Hepatocyte (in vitro differentiated cells): ENCODE results near the gene KIFC3. TPM values are rescaled to one million over a fixed set of nuclear protein-coding genes. Genes with fewer than 3 reads are reported as not detected.

Source experiments
- DNase-seq: peaks from one replicate; pipeline ENCODE4 v3.0.0-alpha.2; 2016; ENCODE audit warnings: low spot score
- H2AFZ ChIP-seq: fragments of 200-600 bp; sonication (generic); 2 replicates; pipeline ENCODE4 v1.6.0; 2016; ENCODE audit warnings: antibody characterized with exemption, mild to moderate bottlenecking
- H3K27ac ChIP-seq: fragments of 200-600 bp; sonication (generic); 2 replicates; pipeline ENCODE4 v1.5.1; 2016; ENCODE audit warnings: mild to moderate bottlenecking
- H3K27me3 ChIP-seq: fragments of 200-600 bp; sonication (generic); 2 replicates; pipeline ENCODE4 v1.6.1; 2016
- H3K36me3 ChIP-seq: fragments of 200-600 bp; sonication (generic); replicated peaks from 2 replicates; pipeline ENCODE4 v1.5.1; 2016; ENCODE audit warnings: low read depth; ENCODE audit not compliant: insufficient read depth
- H3K4me1 ChIP-seq: fragments of 200-600 bp; sonication (generic); 2 replicates; pipeline ENCODE4 v1.5.1; 2016; ENCODE audit warnings: mild to moderate bottlenecking, moderate library complexity; ENCODE audit not compliant: insufficient read depth
- H3K4me2 ChIP-seq: fragments of 200-600 bp; sonication (generic); 2 replicates; pipeline ENCODE4 v1.6.0; 2016
- H3K4me3 ChIP-seq: fragments of 200-600 bp; sonication (generic); 2 replicates; pipeline ENCODE4 v1.5.1; 2016; ENCODE audit warnings: mild to moderate bottlenecking
- H3K79me2 ChIP-seq: fragments of 200-600 bp; sonication (generic); 2 replicates; pipeline ENCODE4 v1.6.0; 2017; ENCODE audit warnings: mild to moderate bottlenecking
- H3K9me2 ChIP-seq: fragments of 200-600 bp; sonication (generic); replicated peaks from 2 replicates; pipeline ENCODE4 v1.6.0; 2017; ENCODE audit warnings: mild to moderate bottlenecking; ENCODE audit not compliant: insufficient read depth
- H3K9me3 ChIP-seq: fragments of 200-600 bp; sonication (generic); 2 replicates; pipeline ENCODE4 v1.5.1; 2016; ENCODE audit warnings: low read depth, mild to moderate bottlenecking
- H4K20me1 ChIP-seq: fragments of 200-600 bp; sonication (generic); 2 replicates; pipeline ENCODE4 v1.6.0; 2016; ENCODE audit warnings: mild to moderate bottlenecking; ENCODE audit not compliant: insufficient read depth, poor library complexity, severe bottlenecking
- CTCF ChIP-seq: fragments of 200-600 bp; sonication (generic); IDR thresholded peaks from 2 replicates; pipeline ENCODE4 v1.5.1; 2016; ENCODE audit warnings: antibody characterized with exemption, mild to moderate bottlenecking; ENCODE audit not compliant: poor library complexity
- EZH2 ChIP-seq: fragments of 200-600 bp; sonication (generic); IDR thresholded peaks from 2 replicates; pipeline ENCODE4 v1.6.1; 2016; ENCODE audit warnings: antibody characterized with exemption, mild to moderate bottlenecking, borderline replicate concordance
- EZH2phosphoT487 ChIP-seq: fragments of 200-600 bp; sonication (generic); IDR thresholded peaks from one replicate; pipeline ENCODE4 v1.6.1; 2018; ENCODE audit warnings: antibody characterized with exemption, mild to moderate bottlenecking, low read depth, moderate library complexity; ENCODE audit not compliant: unreplicated experiment, severe bottlenecking
- WGBS: methylation state at CpG from one replicate; pipeline ENCODE4 v1.1.6; 2016; ENCODE audit warnings: low lambda C conversion rate; ENCODE audit errors: missing lambda C conversion rate; 5-methylcytosine and 5-hydroxymethylcytosine counted together
- polyA plus RNA-seq: library from polyadenylated mRNA; unstranded; fragments of >200 nt; fragmentation: Nextera tagmentation; extraction: Ambion mirVana; gene quantifications from 2 replicates; pipeline ENCODE4 v1.2.1, GENCODE V29; 2016
- total RNA-seq: library from RNA; depleted of rRNA; stranded (reverse); fragments of >200 nt; gene quantifications from 2 replicates; pipeline ENCODE4 v1.2.3, GENCODE V29; 2014

The KIFC3 gene
- total and polyA plus RNA-seq, 2 experiments from 2014 or later, result 49.7 to 55.3 TPM

DNA sequence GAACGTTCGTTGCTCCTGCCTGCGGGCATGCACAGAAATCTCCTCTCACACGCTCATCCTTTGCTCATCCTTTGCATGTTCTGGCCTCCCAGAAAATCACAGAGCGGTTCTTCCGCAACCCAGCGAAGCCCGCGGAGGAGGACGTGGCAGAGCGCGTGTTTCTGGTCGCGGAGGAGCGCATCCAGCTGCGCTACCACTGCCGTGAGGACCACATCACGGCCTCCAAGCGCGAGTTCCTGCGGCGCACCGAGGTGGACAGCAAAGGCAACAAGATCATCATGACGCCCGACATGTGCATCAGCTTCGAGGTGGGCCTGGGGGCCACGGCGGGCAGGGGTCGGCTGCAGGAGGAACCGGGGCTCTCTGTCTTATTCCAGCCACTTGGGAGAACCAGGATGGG lies 76.3 kb downstream of the KIFC3 start:
- TF ChIP-seq CTCF (no peak), EZH2 (no peak), EZH2phosphoT487 (no peak)
- no peak overlapping the region for H3K27ac ChIP-seq
- no peaks in the 10 kb centered on the region for H3K9me3 ChIP-seq
- no peaks in the 10 kb centered on the region for H3K79me2 ChIP-seq
- no peaks in the 10 kb centered on the region for H3K36me3 ChIP-seq
- H3K4me3 ChIP-seq, result no peak overlapping the region
- H3K9me2 ChIP-seq, result no peaks in the 10 kb centered on the region
- H2AFZ ChIP-seq, result no peak overlapping the region
- no peaks in the 10 kb centered on the region for H3K27me3 ChIP-seq
- H3K4me2 ChIP-seq, result no peak overlapping the region
- no peaks in the 10 kb centered on the region for H3K4me1 ChIP-seq
- no peaks in the 10 kb centered on the region for H4K20me1 ChIP-seq
- DNase-seq, result no peak
- 96% methylated on average over 29 of the region's 30 CpGs for WGBS

GRCh38 chr16:57725554-57725953 lies 76.7 kb downstream of the KIFC3 start:
- TF ChIP-seq CTCF (no peak), EZH2 (no peak), EZH2phosphoT487 (no peak)
- Histone ChIP-seq H3K9me2 (no peaks in the 10 kb centered on the region), H3K27ac (no peak overlapping the region), H3K4me3 (no peak overlapping the region), H2AFZ (no peak overlapping the region), H3K4me2 (no peak overlapping the region), H3K79me2 (no peaks in the 10 kb centered on the region), H4K20me1 (no peaks in the 10 kb centered on the region), H3K9me3 (no peaks in the 10 kb centered on the region), H3K27me3 (no peaks in the 10 kb centered on the region), H3K4me1 (no peaks in the 10 kb centered on the region), H3K36me3 (no peaks in the 10 kb centered on the region)
- 85% methylated on average over 5 of the region's 5 CpGs for WGBS
- DNase-seq, result no peak

DNA sequence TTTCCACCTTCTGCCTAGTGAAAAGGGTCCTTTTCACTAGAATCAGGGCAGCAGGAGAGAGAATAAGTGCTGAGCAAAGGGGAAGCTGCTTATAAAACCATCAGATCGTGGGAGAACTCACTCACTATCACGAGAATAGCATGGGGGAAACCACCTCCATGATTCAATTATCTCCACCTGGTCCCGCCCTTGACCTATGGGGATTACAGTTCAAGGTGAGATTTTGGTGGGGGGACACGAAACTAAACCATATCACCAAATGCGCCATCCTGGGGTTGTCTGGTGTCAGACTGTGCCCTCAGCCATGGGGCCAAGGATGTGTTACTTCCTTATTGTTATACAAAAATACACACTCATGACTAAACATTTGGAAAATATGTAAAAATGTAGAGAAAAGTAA lies 77.1 kb downstream of the KIFC3 start:
- TF ChIP-seq EZH2phosphoT487 (no peak), EZH2 (no peak), CTCF (no peak)
- no peak overlapping the region for H2AFZ ChIP-seq
- no peaks in the 10 kb centered on the region for H3K9me2 ChIP-seq

DNA sequence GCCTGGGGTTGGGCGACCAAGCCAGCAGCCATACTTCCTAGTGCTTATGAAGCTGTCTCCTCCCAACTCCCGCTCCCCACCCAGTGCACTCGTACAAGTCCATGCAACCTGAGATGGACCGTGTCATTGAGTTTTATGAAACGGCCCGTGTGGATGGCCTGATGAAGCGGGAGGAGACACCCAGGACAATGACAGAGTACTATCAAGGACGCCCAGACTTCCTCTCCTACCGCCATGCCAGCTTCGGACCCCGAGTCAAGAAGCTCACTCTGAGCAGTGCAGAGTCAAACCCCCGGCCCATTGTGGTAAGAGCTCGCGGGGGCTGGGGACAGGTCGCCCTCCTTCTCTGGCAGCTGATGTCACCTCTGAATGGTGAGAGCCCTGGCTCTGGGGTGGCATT lies 77.8 kb downstream of the KIFC3 start:
- H3K36me3 ChIP-seq, result no peaks in the 10 kb centered on the region
- no peaks in the 10 kb centered on the region for H3K9me2 ChIP-seq
- H2AFZ ChIP-seq, result no peak overlapping the region
- no peaks in the 10 kb centered on the region for H3K27me3 ChIP-seq
- H3K4me2 ChIP-seq, result no peak overlapping the region
- TF ChIP-seq EZH2phosphoT487 (no peak), CTCF (no peak), EZH2 (no peak)
- WGBS, result 92% methylated on average over 15 of the region's 15 CpGs
- no peak overlapping the region for H3K4me3 ChIP-seq
- no peaks in the 10 kb centered on the region for H3K9me3 ChIP-seq
- no peak for DNase-seq
- H4K20me1 ChIP-seq, result no peaks in the 10 kb centered on the region
- H3K4me1 ChIP-seq, result no peaks in the 10 kb centered on the region
- no peaks in the 10 kb centered on the region for H3K79me2 ChIP-seq
- no peak overlapping the region for H3K27ac ChIP-seq

More for the DNA sequence above, 77.1 kb downstream of the KIFC3 start:
- WGBS, result 78% methylated on average over 5 of the region's 5 CpGs
- no peak overlapping the region for H3K27ac ChIP-seq
- H3K4me2 ChIP-seq, result no peak overlapping the region
- H4K20me1 ChIP-seq, result no peaks in the 10 kb centered on the region
- DNase-seq, result no peak
- no peaks in the 10 kb centered on the region for H3K4me1 ChIP-seq
- no peaks in the 10 kb centered on the region for H3K9me3 ChIP-seq
- H3K36me3 ChIP-seq, result no peaks in the 10 kb centered on the region
- H3K79me2 ChIP-seq, result no peaks in the 10 kb centered on the region
- H3K4me3 ChIP-seq, result no peak overlapping the region
- no peaks in the 10 kb centered on the region for H3K27me3 ChIP-seq
